DMS153 (cell line): ENCODE data around the gene SAPCD1.
A peak's percentile ranks its signal among the peaks of the same experiment; 100 is the strongest.

ENCODE experiments used
- DNase-seq: peaks from one replicate; lab custom pipeline; 2025; lab: John Stamatoyannopoulos, UW

Gene SAPCD1

GRCh38 chr6:31762356-31762755 lies at the start of gene SAPCD1:
Gene SAPCD1 (plus strand): TSS chr6:31762656. CDS start chr6:31763055, 399 bp downstream.
- DNase-seq: no peak

- DNase-seq: no peak
These were observed 49.0 kb upstream of the SAPCD1 start for GRCh38 chr6:31713465-31713864.

GRCh38 chr6:31713991-31714684 lies 48.3 kb upstream of the SAPCD1 start:
- DNase-seq: no peak

GRCh38 chr6:31715022-31715958 lies 47.2 kb upstream of the SAPCD1 start, which contains the start of gene LY6G6D:
Gene LY6G6D (plus strand): TSS chr6:31715348. CDS start chr6:31715356, 8 bp downstream.
- no peak for DNase-seq

GRCh38 chr6:31717499-31718222 lies 44.8 kb upstream of the SAPCD1 start:
- DNase-seq: no peak

GRCh38 chr6:31718265-31718664 lies 44.2 kb upstream of the SAPCD1 start:
- peak; percentile 75 for DNase-seq

- no peak for DNase-seq
These were observed 43.5 kb upstream of the SAPCD1 start for GRCh38 chr6:31719001-31719400.

GRCh38 chr6:31720196-31720770 lies 42.2 kb upstream of the SAPCD1 start:
- no peak for DNase-seq

GRCh38 chr6:31721351-31722020 lies 41.0 kb upstream of the SAPCD1 start, which contains the start of gene LY6G6C:
Gene LY6G6C (minus strand): TSS chr6:31721746. CDS start chr6:31721679, 67 bp downstream.
- no peak for DNase-seq

- no peak for DNase-seq
These were observed 40.3 kb upstream of the SAPCD1 start for GRCh38 chr6:31722173-31722572.

GRCh38 chr6:31723245-31723979 lies 39.0 kb upstream of the SAPCD1 start, which contains the start of gene MPIG6B:
Gene MPIG6B (plus strand): TSS chr6:31723373. CDS start chr6:31723384, 11 bp downstream.
- no peak for DNase-seq

GRCh38 chr6:31723980-31724691 lies 38.3 kb upstream of the SAPCD1 start:
- DNase-seq: no peak

- no peak for DNase-seq
These were observed 36.7 kb upstream of the SAPCD1 start for GRCh38 chr6:31725502-31726350.

GRCh38 chr6:31727034-31727716 lies 35.3 kb upstream of the SAPCD1 start:
- DNase-seq: no peak

- no peak for DNase-seq
These were observed 34.5 kb upstream of the SAPCD1 start for GRCh38 chr6:31727717-31728671.

- no peak for DNase-seq
These were observed 33.5 kb upstream of the SAPCD1 start, which contains the start of gene DDAH2 for GRCh38 chr6:31728767-31729514. Gene DDAH2 (minus strand): TSS chr6:31729299. CDS start chr6:31729161, 138 bp downstream.
